ENCODE data around the gene PRPH2.
"Not testable (repeated sequence)": the region's sequence is repeated elsewhere in the genome, so short reads cannot be mapped to it uniquely, and the experiment has no call there.

The PRPH2 gene

DNA sequence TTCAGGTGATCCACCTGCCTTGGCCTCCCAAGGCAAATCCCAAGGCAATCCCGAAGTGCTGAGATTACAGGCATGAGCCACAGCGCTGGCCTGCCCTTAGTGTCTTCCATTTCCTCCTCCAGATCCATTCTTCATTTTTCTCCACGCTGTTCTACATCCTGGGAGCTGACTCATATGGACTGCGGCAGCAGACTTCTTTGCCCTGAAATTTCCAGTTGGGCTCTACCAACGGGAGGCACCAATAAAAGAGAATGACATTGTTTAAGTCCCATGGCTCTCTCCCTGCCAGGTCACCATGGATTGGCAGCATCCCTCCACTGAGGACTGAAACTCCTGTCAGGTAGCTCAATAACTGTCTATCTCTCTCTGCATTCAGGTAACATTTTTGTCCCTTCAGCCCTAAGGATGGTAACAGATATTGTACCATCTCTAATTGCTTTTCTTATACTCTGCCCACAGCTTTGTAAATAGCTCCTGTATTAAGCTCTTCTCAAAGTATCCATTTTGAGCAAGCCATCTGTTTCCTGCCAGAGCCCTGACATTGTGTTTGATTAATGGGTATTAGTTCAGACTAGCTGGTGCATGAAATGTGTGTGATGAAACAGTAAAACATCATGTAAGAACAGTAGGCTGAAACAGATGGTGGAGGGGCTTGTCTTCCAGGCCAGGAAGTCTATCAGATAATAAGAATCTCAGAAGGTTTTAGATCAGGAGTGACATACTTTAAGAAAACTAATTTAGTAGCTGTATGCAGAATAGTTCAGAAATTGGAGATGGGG is 19.9 kb upstream of the PRPH2 start:
- DNase-seq, result peak; percentile 74

DNA sequence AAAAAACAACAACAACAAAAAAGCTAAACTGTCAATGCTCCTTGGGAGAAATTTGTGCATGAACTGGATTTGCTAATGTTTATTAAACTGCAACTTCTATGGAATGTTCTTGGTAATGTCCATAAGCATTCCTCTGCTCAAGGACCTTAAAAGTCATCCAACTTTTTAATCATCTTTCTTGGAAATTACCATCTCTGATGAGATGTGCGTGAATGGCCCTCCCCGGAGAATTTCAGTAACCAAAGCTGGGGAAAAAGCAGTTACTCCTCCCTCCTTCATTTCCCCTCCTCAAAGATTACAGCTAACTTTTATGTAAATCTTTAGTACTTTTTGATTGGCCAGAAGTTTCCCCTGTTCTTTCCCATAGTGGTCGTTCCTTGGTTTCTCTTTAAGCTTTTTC is 18.3 kb upstream of the PRPH2 start:
- DNase-seq, result no peak

DNA sequence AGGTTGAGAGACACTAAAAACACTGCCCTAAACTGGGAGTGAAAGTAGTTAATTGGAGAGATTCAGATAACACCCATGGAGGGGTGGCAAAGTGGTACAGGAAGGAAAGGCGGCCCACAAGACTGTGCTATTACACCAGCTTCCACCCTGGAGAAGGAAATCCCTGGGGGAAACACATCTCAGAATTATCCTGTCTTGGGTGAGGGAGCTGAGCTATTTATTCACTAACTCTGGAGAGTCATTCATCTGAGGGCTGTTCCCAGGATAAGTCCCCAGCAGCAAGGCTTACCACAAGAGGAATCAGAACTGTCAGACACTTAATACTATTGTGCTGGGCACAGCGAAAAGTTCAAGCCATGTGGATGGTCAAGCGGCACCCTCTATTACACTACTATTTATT is 13.6 kb upstream of the PRPH2 start:
- no peak for DNase-seq

DNA sequence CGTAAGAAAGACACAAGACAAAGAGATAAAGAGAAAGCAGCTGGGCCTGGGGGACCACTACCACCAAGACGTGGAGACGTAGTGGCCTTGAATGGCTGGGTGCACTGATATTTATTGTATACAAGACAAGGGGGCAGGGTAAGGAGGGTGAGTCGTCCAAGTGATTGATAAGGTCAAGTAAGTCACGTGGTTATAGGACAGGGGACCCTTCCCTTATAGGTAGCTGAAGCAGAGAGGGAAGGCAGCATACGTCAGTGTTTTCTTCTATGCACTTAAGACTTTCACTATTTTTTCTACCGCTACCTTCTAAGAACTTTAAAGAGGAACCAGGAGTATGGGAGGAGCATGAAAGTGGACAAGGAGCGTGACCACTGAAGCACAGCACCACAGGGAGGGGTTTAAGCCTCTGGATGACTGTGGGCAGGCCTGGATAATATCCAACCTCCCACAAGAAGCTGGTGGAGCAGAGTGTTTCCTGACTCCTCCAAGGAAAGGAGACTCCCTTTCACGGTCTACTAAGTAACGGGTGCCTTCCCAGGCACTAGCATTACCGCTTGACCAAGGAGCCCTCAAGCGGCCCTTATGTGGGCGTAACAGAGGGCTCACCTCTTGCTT is 11.6 kb upstream of the PRPH2 start:
- peak; percentile 72 for DNase-seq

DNA sequence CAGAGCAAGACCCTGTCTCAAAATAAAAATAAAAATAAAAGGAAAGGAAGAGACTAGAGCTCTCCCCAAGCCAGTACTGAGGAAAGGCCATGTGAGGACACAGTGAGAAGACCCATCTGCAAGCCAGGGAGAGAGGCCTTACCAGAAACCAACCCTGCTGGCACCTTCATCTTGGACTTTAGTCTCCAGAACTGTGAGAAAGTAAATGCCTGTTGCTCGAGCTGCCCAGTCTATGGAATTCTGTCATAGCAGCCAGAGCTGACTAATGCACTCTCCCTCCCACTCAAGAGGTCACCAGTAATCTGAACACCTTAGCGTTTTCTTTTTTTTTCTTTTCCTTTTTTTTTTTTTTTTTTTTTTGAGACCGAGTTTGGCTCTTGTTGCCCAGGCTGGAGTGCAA is 7.3 kb upstream of the PRPH2 start:
- no peak for DNase-seq

DNA sequence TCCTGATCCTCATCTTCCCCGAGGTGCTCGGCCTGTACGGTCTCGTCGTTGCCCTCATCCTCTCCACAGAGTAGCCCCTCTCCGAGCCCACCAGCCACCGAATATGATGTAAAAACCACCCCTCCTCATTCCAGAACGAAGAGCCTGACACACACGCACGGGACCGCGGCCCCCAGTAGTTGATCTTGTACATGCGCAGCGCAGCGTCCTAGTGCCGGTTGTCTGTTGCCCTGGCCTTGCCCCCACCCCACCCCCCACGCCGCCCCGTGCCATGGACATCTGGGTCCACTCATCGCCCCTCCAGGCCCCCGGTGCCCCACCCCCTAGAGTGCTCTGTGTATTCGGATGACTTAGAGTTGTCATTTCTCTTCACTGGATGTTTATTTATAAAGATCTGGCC is 5.2 kb upstream of the PRPH2 start:
- DNase-seq, result no peak

DNA sequence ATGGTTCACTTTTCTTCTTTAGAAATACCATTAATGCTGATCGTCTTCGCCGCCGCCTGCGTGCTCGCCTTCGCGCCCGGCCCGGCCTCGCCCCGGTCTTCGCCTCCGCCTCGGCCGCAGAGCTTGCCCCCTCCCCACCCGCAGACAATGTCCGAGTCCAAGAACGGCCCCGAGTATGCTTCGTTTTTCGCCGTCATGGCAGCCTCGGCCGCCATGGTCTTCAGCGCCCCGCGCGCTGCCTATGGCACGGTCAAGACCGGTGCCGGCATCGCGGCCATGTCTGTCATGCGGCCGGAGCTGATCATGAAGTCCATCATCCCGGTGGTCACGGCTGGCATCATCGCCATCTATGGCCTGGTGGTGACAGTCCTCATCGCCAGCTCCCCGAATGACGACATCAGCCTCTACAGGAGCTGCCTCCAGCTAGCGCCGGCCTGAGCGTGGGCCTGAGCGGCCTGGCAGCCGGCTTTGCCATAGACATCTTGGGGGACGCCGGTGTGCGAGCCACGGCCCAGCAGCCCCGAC is 4.8 kb upstream of the PRPH2 start:
- DNase-seq, result no peak

DNA sequence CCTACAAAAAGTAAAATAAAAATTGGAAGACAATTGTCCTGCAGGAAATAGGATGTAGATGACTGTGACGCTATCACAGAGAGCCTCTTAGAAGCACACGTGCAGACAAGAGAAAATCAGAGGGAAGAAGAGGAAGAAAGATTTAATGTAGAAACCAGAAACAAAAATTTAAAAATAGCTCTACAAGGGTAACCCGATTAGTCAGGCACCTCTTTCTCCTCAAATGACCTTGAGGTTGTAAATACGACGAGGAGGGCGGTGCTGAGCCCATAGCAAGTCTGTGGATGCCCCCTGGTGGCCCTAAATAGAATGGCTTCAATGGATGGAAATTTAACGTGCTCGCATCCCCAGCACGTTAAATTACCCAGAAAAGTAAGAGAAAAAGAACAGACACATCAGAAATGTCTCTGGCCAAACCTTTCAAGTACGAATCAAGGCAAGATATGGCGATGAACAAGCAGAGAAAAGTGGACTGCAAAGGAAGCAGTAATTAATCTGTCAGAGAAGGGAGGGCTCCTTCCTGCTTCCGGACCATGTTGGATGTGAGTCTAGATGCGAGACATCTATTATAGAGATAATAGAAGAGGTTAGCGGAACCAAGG is 4.2 kb upstream of the PRPH2 start:
- peak; percentile 89 for DNase-seq

DNA sequence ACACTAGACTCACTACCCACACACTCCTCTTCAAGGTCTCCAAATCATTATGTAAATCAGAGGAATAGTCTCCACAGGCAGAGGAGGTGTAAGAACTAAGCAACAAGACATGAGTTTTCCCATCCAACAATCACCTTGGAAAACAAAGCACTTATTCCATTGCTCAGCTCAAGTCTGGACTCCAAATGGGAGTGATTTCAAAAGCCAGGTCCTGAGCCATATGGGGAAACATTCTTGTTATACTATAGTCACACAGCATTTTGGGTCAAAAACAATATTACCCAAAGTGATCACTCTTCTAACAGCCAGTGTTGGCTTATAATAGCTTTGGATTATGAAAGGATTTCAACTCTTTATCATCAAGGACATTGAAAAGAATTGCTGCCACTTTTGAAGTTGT is 3.6 kb upstream of the PRPH2 start:
- DNase-seq, result no peak

DNA sequence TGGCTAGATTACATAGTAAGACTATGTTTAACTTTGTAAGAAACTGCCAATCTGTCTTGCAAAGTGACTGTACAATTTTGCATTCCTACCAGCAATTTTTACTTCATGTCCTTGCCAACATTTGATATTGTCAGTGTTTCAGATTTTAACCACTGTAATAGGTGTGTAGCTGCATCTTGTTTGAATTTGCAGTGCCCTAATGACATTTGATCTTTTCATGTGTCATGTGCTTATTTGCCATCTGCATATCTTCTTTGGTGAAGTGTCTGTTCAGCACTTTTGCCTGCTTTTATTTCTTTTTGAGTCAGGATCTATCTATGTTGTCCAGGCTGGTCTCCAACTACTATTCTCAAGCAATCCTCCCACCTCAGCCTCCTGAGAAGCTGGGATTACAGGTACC is 2.4 kb upstream of the PRPH2 start:
- DNase-seq, result no peak

DNA sequence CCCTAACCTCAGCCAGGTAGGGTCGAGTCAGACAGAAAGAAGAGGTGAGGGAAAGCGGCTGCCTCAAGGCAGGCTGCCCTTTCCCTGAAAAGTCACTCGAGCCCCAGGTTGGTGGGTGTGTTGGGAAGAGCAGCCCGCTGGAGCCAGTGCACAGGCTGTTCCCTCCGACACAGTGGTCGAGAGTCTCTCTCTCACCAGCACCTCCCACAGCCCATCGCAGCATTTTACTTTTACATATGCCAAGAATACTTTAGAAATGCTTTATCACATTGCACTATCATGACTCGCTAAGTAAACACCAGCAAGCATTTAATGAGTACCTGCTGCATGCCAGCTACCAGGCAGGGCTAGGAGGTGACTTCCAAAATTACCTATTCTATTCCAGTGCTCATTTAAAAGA is 1.7 kb downstream of the PRPH2 start:
- no peak for DNase-seq

DNA sequence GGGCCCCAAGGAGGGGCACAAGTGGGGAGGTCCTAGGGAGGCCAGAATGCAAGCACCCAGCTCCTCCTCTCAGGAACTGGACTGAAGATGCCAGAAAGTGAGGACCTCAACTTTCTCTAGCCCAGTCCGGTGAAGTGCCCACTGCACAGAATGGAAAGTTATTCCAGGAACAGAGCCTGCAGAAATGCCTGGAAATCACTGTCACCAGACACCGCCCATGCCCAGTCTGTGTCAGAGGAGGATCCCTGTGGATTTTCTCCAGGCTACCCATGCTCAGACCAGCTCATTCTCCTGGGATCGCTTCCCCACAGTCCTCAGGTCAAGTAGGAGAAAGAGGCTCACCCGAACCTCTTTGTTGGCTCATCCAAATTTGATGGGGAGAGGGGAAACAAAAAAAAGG is 6.5 kb downstream of the PRPH2 start:
- no peak for DNase-seq

DNA sequence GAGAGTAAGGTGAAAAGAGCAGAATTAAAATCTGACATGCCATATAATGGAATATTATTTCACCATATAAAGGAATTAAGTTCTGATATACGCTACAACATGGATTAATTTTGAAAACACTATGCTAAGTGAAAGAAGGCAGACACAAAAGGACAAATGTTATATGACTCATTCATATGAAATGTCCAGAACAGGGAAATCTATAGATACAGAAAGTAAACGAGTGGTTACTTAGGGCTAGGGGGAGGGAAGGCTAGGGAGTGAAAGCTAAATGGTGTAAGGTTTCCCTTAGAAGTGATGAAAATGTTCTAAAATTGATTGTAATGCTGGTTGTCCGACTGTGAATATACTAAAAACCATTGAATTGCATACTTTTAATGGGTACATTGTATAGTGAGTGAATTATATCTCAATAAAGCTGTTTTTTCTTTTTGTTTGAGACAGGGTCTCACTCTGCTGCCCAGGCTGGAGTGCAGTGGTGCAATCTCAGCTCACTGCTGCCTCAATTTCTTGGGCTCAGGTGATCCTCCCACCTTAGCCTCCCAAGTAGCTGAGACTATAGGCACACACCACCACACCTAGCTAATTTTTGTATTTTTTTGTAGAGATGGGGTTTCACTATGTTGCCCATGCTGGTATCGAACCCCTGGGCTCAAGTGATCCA is 8.2 kb downstream of the PRPH2 start:
- DNase-seq, result no peak

DNA sequence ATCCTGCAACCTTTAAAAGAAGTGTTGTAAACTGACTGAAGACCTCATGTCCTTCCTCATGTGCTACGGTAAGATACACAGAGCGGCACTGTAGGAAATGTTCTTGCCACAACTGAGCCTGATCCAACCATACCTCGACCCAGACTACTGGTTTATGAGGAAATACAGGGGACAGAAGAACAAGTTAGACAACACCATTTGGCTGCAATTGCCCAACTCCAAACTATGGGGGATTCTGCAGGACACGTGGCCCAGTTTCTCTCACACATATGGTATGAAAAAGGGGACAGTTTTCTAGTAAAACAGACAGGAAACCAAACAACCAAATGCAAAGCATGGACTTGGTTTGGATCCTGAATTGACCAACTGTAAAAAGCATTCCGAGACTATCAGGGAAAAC is 10.5 kb downstream of the PRPH2 start:
- DNase-seq, result no peak

DNA sequence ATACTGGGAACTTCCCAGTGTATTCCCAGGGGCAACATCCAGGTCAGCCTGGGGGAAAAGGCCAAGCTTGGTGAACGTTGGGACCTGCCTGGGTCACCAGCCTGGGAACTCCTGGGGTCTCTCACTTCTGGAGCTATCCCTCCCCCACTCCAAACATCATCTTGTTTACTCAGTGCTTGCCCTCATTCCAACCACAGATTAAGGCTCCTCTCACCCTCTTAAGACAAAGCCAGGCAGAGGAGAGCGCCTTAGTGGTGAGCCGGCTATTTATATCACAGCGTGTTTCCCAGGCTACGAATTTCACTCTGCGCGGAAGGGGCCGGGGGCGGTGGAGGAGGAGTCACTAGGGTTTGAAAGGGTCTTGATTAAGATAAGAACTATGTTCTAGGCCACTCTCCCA is 12.1 kb downstream of the PRPH2 start:
- DNase-seq, result peak; percentile 34

DNA sequence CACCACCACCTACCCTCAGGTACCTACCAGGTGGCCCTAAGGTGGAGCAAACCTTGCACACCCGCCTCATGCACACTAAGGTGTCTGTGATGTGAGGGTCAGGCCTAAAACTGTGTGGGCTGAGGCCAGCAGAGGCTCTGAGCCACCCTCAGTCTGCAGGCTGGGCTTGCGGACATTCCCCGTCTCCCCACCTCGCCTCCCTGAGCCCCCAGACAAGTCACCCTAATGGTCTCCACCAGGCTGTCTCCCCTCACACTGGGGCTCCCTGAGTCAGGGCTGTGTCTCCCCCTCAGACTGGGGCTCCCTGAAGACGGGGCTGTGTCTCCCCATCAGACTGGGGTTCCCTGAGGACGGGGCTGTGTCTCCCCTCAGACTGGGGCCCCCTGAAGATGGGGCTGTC is 12.5 kb downstream of the PRPH2 start:
- DNase-seq, result no peak

DNA sequence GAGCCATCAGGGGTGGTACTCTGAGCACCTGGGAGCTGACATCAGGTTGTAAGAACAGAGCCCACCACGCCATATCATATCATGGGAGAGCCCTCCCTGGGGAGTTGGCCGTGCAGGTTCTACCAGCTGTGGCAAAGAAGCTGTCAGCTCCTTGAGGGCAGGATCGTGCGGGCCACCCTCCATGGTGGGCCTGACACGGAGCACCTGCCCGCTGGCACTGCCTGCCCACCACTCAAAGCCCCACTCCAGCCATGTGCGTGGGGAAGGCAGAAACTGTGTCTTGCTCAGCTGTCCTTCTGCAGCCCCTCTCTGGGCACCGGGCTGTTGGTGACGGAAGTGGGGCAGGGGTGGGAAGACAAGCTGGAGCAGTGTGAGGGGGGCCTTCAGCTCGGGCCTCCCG is 14.3 kb downstream of the PRPH2 start:
- no peak for DNase-seq

DNA sequence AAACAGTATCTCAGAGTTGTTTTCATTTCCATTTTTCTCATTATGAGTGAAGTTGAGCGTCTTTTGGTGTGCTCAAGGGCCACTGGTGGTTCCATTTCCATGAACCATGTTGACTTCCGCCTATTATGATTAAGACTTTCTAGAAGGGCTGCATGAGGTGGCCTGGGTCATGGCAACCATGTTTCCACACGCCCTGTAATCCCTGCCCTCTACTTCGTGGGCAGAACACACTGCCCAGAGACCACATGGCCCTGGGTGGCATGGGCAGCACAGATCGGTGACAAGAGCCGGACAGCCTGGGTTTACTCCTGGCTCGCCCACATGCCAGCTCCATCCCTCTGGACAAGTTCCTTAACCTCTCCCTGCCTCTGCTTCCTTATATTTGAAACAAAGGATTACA is 14.8 kb downstream of the PRPH2 start:
- no peak for DNase-seq

DNA sequence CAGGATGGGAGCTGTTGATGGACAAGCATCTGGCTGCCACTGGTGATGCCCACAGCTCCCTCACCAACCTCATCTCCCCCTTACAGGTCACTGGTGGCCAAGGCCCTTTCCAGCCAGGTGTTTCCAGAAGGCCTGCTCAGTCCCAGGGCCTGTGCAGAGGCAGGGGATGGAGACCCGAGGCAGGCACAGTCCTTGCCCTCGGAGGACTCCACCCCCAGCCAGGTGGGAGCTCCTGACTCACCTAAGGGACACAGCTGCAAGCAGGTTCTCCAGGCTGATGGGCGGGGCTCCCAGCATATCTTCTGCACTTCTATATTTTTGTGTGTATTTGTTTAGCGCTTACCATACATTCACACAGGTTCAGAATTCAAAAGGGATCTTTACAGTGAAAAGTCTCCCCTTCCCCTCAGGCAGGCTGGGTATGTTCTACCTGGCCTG is 17.4 kb downstream of the PRPH2 start:
- DNase-seq, result no peak

DNA sequence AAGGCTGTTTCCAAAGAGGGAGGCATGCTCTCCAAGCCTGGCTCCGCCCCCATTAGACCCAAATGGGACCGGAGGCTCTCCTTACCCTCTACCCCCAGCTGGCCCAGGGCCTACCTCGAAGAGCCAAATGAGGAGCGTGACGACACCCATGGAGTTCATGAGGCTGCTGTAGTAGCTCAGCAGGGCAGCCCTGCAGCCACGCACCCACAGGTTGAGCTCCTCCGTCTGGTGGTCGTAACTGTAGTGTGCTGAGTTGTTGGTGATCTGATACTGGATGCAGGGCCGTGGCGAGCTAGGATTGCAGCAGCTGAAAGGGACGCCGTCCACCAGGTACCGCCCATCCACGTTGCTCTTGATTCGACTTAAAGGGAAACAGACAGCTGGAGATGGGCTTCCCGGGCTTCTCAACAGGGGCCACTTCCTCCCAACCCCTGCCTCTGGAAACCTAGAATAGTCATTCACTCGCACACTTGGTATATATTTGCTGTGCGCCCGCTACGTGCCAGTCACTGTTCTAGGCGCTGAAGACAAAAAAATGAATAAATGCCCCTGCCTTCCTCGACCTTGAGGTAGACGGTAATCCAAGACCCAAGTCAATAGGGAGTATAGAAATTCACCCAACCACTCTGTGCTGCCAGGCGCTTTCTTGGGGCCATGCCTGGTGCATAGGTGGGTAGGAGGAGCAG is 18.0 kb downstream of the PRPH2 start:
- no peak for DNase-seq

DNA sequence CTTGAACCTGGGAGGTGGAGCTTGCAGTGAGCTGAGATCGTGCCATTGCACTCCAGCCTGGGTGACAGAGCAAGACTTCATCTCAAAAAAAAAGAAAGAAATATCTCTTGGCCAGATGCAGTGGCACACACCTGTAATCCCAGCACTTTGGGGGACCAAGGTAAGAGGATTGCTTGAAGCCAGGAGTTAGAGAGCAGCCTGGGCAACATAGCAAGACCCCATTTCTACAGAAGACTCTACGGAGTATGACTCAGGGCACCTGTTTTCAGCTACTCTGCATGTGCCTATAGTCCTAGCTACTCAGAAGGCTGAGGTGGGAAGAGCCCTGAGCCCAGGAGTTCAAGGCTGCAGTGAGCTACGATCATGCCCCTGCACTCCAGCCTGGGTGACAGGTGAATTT is 19.6 kb downstream of the PRPH2 start:
- not testable (repeated sequence) for DNase-seq

DNA sequence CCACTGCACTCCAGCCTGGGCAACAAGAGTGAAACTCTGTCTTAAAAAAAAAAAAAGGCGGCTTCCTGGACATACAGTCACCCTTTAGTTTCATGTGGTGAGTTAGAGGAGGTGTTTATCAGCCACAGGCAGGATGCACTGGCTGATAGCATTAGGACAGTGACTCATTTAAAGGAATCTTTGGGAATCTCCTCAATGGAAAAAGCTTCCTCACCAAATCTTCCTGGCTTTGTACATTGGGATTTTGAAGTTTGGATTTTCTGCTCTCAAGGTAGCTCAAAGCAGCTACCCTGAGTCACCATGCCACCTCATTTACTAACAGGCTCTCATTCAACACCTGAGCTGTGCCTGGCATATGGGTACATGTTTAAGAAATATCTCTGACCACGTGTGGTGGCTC is 20.2 kb downstream of the PRPH2 start:
- DNase-seq, result no peak

DNA sequence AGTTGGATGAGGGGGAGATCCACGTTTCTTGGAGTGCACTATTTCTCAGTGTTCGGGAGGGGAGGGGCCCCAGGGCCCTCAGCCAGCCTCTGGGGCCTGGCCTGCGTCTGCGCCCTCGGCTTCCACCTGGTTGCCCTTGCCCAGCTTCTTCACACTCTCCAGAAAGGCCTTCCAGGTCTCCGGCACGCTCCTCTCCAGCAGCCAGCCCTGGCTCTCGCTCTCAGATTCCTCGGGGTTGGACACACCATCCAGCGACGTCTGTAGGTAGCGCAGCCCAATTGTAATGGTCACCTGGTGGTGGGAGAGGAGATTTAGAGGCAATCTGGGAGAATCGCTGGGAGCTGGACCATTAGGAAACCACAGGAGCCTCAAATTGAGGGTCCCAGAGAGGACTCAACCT is 24.2 kb downstream of the PRPH2 start:
- DNase-seq, result no peak

All from MV-4-11 (cell line).